GM18499 (cell line): ENCODE data around the gene ALKBH1.
"Not testable (repeated sequence)": the region's sequence is repeated elsewhere in the genome, so short reads cannot be mapped to it uniquely, and the experiment has no call there.

Experiments
- ATAC-seq: cut with Tn5 transposase; IDR thresholded peaks from one replicate; pipeline ENCODE4 v1.9.1; 2021; ENCODE audit warnings: moderate number of reproducible peaks; ENCODE audit not compliant: insufficient read depth, unreplicated experiment

ALKBH1 gene

DNA sequence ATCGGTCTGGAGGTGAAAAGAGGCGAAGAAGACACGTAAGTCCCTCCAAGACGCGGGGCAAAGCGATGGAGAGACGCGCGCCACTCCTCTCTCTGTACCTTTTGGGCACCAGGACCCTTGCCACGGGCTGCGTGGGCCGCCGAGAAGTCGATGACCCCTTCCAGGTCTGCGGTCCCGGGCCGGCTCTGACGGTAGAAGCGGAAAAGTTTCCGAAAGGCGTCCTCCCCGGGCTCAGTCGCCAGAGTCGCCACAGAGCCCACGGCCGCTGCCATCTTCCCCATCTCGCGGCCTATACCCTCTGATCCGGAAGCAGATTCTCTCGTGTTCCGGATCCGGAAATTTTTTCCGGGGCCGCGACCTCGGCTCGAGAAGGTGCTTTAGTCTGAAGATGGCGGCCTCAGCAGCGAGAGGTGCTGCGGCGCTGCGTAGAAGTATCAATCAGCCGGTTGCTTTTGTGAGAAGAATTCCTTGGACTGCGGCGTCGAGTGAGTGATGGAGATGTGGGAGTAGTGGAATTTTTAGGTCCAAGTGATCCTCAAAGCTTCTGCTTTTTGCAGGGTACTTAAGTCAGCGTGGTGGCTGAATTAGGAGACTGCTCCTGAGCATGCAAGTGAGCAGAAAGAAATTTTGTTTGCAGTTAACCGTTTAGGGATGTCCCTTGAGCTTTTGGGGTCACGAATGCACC lies at the start of gene ALKBH1, which contains the start of gene SLIRP:
TSS of gene ALKBH1 (minus strand) at position 300 of the 685 bp plus-strand sequence. CDS start at position 281, 19 bp downstream.
TSS of gene SLIRP (plus strand) at position 380 of the 685 bp plus-strand sequence. CDS start at position 389, 9 bp downstream.
- ATAC-seq: peak; percentile 86

- no peak for ATAC-seq
These were observed 45.1 kb upstream of the ALKBH1 start for GRCh38 chr14:77752799-77753516.

DNA sequence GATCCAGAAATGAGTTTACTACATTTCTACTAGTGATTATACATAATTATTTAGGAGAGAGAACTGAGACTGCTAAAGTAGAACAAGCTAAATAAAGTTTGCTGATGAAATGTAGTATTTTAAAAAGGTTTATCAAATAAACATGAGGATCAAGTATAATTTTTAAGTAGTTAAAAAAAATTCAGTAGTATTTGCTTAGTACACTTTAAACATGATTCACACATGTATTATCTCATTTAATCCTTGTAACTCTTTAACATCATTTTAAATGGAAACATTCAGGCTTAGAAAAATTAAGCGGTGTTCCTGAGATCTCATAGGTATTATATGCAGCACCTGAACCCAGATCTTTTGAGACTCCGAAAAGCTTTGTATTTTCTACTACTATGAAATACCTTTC lies 44.4 kb upstream of the ALKBH1 start:
- ATAC-seq: no peak

DNA sequence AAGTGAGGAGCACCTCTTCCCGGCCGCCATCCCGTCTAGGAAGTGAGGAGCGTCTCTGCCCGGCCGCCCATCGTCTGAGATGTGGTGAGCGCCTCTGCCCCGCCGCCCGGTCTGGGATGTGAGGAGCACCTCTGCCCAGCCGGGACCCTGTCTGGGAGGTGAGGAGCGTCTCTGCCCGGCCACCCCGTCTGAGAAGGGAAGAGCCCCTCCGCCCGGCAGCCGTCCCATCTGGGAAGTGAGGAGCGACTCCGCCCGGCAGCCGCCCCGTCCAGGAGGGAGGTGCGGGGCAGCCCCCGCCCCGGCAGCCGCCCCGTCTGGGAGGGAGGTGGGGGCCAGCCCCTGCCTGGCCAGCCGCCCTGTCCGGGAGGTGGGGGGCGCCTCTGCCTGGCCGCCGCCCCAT lies 39.6 kb upstream of the ALKBH1 start:
- ATAC-seq: not testable (repeated sequence)

DNA sequence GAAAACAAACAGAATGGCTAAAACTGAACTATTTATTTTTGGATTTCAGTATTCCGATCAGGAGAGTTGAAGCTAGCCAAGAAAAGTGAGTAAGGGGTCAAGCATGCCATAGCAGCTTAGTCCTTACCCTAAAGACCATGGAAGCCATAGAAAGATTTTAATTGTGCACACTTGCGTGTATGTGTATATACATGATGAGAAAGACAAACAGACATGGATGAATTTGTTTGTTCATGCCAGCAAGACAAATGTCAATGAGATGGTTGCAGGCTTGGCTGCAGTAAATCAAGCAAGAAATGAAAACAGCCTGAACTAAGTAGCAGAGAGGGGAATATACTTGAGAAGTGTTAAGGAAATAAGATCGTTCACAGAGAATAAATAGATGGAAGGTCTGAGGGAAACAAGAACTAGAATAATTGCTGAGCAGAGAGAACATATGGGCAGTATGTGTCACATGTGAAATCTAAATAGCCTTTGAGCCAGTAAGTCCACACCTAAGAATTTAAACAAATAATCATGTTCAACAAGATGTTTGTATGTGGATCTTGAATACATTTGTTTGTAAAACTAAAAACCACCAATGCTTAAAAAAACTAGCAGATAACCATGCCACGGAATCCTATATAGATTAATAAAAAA lies 38.4 kb upstream of the ALKBH1 start:
- no peak for ATAC-seq

GRCh38 chr14:77741438-77741837 lies 33.6 kb upstream of the ALKBH1 start:
- no peak for ATAC-seq

DNA sequence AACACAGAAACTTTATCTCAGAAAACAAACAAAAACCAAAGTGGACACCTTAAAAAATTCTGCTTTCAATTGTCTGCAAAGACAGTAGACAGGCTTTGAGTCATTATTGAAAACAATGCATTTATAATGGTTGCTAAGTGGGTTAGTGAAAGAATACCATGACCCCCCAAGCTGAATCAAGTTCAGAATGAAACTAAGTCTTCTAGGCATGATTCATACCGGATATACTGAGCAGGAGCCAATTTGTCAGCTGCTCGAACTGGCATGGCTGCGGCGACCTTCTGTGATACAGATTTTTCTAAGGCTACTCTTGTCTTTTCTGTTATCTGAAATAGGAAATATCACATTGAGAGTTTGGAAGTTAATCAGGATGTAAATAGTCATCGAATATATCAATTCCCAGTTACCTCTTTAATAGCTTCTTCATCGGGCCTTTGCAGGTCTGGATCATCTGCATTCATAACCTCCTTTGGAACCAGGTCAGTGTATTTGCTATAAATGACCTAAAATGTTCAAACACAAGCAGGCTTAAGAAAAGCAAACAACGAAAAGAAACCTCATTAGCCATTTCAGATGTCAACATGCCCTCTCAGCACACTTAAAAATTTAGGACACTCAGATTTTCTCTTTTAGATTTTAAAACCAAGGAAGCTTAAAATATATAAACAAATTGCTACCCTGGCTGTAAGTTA lies 30.9 kb upstream of the ALKBH1 start:
- ATAC-seq: peak; percentile 88

DNA sequence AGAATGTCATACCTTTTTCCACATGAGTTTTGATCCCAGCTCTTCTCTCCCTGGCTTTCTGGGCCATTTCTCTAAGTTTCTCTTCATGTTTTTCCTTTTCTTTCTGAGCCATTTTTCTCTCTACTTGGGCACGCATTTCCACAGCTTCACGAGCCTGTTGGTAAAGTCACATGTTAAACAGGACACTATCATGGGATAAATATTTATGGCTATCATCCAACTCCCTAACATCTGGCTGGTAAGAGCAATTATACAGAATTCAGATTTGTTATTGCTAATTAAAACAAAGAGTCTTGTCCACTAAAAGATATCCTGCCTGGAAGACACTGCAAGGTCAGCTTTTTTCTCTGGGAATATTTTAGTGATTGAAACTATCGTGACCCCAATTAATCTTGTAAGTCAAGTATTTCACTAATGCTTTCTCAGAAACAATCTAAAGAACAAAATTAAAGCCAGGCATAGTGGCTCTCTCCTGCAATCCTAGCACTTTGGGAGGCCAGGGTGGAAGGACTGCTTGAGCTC lies 23.2 kb upstream of the ALKBH1 start:
- ATAC-seq: no peak

- ATAC-seq: no peak
These were observed 14.5 kb upstream of the ALKBH1 start for GRCh38 chr14:77722301-77722700.

- no peak for ATAC-seq
These were observed 13.6 kb upstream of the ALKBH1 start for GRCh38 chr14:77721437-77721836.

DNA sequence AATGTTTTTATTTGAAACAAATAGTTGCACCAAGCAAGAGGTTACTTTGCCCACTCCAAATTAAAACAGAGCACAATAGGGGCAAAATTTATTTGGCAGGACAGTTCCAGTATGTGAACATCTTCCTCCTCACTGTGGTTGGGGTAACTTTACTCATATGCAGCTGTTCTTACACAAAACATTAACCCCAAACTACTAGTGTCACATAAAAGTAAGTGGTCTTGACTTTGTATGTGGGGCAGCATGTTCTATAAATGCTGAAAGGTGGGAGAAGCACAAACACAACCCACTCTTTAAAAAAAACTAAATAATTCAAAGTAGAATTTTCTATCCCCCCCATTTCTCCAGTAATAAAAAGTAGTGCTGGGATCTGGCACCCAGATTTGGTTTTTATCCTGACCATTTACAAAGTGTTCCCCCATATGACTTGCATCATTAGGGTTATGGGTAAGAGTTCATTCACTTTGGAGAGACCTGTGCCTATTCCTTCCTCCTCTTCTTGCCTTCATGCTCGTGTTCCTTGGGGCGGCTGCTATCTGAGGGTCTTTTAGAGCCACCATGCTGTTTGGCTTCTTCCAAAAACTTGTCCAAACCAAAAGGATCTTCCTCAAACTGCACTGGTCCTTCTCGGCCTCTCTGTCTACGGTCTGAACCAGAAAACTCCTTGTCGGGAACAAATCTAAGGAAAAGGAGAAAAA lies 9.9 kb upstream of the ALKBH1 start:
- no peak for ATAC-seq

- ATAC-seq: no peak
These were observed 7.1 kb upstream of the ALKBH1 start for GRCh38 chr14:77714926-77715325.

GRCh38 chr14:77710364-77710763 lies 2.5 kb upstream of the ALKBH1 start:
- ATAC-seq: no peak

DNA sequence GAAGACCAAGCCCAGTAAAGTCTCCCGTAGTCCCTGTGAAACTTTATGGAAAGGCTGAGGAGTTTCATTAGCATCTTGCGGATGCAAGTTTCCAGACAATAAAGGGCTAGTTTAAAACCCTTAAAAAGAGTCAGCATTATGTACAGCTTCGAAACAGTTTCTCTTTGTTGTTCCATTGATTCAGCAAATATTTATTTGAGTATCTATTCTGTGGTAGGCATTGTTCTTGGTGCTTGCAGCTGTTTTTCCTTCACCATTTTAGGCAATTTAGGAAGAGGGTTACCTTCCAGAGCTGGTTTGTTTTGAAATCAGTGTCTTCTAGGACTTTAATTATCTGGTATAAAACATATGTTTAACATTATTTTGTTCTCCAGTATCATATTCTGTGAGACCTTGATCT lies 1.6 kb upstream of the ALKBH1 start:
- no peak for ATAC-seq

DNA sequence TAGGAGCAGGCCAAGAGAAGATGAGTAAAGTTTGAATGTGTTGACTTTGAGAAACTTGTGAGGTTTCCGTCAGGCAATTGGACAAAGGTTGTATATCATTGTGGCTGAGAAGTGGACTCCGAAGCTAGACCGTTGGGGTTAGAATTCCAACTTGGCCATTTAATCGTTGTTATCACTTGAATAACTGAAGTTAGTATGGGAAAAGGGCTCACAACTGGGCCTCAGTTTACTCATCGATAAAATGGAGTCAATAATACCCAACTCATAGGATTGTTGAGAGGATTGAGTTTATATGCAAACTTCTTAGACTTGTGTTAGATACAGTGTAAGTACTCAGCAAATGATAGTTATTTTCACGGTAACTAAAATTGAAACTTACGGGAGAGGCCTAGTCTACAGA lies 926 bp upstream of the ALKBH1 start:
- ATAC-seq: no peak

GRCh38 chr14:77707355-77707723 lies 484 bp downstream of the ALKBH1 start:
- peak; percentile 17 for ATAC-seq

- no peak for ATAC-seq
These were observed 16.6 kb downstream of the ALKBH1 start for GRCh38 chr14:77691259-77691658.

- no peak for ATAC-seq
These were observed 25.7 kb downstream of the ALKBH1 start for GRCh38 chr14:77682158-77682553.

DNA sequence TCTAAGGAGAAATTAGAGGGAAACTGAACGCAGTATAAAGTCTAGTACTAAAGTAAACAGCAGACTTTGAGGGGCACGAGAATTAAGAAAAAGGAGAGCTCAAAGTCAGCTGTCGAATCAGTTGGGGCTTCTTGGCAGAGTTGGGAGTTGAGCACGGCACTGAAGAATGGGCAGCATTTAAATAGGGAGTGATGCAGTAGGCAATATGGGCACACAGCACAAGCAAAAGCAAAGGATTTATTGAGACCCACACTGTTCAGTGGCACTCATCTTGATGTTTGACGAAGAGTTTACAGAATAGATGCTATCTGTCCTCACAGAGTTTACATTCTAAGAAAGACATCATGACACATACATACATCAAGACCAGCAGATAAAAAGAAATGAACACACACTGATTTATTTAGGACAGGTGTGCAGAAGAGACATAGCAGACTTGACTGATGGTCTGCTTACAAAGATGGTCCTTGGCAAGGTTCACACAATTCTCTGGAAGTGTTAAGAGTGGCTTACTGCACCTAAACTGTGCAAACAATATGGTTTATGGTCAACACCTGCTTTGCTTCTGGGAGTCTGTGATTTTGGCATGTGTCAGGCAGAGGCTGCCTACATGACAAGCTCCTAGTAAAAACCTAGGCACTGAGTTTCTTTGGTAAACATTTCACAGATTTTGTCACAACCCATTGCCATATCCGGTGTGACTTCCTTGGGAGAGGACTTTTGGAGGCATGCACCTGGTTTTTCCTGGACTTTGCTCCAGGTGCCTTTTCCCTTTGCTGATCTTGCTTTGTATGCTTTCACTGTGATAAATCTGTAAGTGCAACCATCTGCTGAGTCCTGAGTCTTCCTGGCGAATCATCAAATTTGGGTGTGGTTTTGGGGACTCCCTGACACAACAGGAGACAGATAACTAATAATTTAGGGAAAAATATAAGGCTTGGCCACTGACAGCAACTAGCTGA lies 26.3 kb downstream of the ALKBH1 start:
- ATAC-seq: no peak
